Spleen (tissue), 7 donors: Measurements from ENCODE around the gene TMEM269.

Experiments
- POLR2A ChIP-seq, 3 donors: fragments of 450-650 bp; IDR thresholded peaks; one replicate each; pipeline ENCODE4 v1.5.1; 2017; ENCODE audit warnings: antibody characterized with exemption in 3 of 3, mild to moderate bottlenecking in 1 of 3
- TF ChIP-seq, protein P1 (sequence below), 11 experiments: fragments of 200-600 bp in 7 of 11; fragments of 450-650 bp in 4 of 11; sonication (generic) in 4 of 11; IDR thresholded peaks in 8 of 11; conservative IDR thresholded peaks in 3 of 11; 1 replicate in 7 of 11; 2 replicates in 4 of 11; pipeline versions ENCODE4 v1.4.0 to v1.8.0; 2016 to 2021; ENCODE audit warnings: antibody characterized with exemption in 11 of 11, inconsistent platforms in 4 of 11, mild to moderate bottlenecking in 1 of 11
- donor health status: DM: no; HTN: no; CAD: no; lungs with moderate emphysema.
- donor health status: DM: no; HTN: no; CAD: no.
- donor health status: DM: no; HTN: no; CAD: no.

- TF ChIP-seq POLR2A (IDR thresholded peaks at IDR 0.05) = no peak
- TF ChIP-seq, protein P1, sequence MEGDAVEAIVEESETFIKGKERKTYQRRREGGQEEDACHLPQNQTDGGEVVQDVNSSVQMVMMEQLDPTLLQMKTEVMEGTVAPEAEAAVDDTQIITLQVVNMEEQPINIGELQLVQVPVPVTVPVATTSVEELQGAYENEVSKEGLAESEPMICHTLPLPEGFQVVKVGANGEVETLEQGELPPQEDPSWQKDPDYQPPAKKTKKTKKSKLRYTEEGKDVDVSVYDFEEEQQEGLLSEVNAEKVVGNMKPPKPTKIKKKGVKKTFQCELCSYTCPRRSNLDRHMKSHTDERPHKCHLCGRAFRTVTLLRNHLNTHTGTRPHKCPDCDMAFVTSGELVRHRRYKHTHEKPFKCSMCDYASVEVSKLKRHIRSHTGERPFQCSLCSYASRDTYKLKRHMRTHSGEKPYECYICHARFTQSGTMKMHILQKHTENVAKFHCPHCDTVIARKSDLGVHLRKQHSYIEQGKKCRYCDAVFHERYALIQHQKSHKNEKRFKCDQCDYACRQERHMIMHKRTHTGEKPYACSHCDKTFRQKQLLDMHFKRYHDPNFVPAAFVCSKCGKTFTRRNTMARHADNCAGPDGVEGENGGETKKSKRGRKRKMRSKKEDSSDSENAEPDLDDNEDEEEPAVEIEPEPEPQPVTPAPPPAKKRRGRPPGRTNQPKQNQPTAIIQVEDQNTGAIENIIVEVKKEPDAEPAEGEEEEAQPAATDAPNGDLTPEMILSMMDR (IDR thresholded peaks at IDR 0.05 in 8 of 11, conservative IDR thresholded peaks at IDR 0.05 in 3 of 11) = no peak
These were observed 36.1 kb upstream of the TMEM269 start for GRCh38 chr1:42748461-42749410.
